ENCODE results near the gene ATP13A3. TPM values are rescaled to one million over a fixed set of nuclear protein-coding genes. Genes with fewer than 3 reads are reported as not detected.

The ATP13A3 gene
- total RNA-seq, 1 donor from 2014 or later: 63.1 TPM

- no peak overlapping the region for H3K4me3 Mint-ChIP-seq (ENCODE audit: unreplicated experiment)
- TF ChIP-seq, protein P1, sequence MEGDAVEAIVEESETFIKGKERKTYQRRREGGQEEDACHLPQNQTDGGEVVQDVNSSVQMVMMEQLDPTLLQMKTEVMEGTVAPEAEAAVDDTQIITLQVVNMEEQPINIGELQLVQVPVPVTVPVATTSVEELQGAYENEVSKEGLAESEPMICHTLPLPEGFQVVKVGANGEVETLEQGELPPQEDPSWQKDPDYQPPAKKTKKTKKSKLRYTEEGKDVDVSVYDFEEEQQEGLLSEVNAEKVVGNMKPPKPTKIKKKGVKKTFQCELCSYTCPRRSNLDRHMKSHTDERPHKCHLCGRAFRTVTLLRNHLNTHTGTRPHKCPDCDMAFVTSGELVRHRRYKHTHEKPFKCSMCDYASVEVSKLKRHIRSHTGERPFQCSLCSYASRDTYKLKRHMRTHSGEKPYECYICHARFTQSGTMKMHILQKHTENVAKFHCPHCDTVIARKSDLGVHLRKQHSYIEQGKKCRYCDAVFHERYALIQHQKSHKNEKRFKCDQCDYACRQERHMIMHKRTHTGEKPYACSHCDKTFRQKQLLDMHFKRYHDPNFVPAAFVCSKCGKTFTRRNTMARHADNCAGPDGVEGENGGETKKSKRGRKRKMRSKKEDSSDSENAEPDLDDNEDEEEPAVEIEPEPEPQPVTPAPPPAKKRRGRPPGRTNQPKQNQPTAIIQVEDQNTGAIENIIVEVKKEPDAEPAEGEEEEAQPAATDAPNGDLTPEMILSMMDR (IDR thresholded peaks at IDR 0.05): no peak
- DNase-seq (ENCODE audit: extremely low spot score, unreplicated experiment): no peak
- no peak overlapping the region for H3K27ac Mint-ChIP-seq (ENCODE audit: unreplicated experiment)
- H3K36me3 Mint-ChIP-seq (ENCODE audit: unreplicated experiment): no peaks in the 10 kb centered on the region
- H3K9me3 Mint-ChIP-seq (ENCODE audit: unreplicated experiment): no peaks in the 10 kb centered on the region
- H3K27me3 Mint-ChIP-seq (ENCODE audit: unreplicated experiment): peaks cover 49% of the 10 kb centered on the region
- H3K4me1 Mint-ChIP-seq (ENCODE audit: unreplicated experiment): no peaks in the 10 kb centered on the region
Measured at GRCh38 chr3:194357681-194358080, 129.1 kb downstream of the ATP13A3 start.

- Mint-ChIP-seq H3K9me3 (ENCODE audit: unreplicated experiment) (no peaks in the 10 kb centered on the region), H3K27me3 (ENCODE audit: unreplicated experiment) (peaks cover 45% of the 10 kb centered on the region), H3K27ac (ENCODE audit: unreplicated experiment) (no peak overlapping the region), H3K4me3 (ENCODE audit: unreplicated experiment) (no peak overlapping the region), H3K4me1 (ENCODE audit: unreplicated experiment) (no peaks in the 10 kb centered on the region), H3K36me3 (ENCODE audit: unreplicated experiment) (no peaks in the 10 kb centered on the region)
- no peak for DNase-seq (ENCODE audit: extremely low spot score, unreplicated experiment)
- TF ChIP-seq, protein P1 (IDR thresholded peaks at IDR 0.05): no peak
Measured at GRCh38 chr3:194355379-194355778, 131.4 kb downstream of the ATP13A3 start.

DNA sequence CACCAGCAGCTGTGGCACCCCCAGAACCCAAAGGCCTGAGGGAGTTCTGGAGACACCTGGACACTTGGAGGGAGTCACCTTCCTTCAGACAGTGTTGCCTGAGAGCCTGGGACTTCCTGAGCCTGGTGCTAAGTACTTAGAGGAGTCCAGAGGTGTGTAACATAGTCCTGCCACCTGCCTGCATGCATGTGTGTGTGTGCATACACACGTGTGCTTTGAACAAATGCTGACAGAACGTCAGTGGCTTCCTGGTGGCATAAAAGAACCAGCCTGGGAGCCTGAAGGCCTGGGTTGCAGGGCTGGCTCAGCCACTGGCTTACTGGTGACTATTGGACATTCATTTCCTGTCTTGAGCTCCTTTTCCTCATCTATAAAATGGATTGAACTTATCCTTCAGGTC is 132.5 kb downstream of the ATP13A3 start:
- no peak for DNase-seq (ENCODE audit: extremely low spot score, unreplicated experiment)
- Mint-ChIP-seq H3K4me3 (ENCODE audit: unreplicated experiment) (no peak overlapping the region), H3K27me3 (ENCODE audit: unreplicated experiment) (peaks cover 39% of the 10 kb centered on the region), H3K36me3 (ENCODE audit: unreplicated experiment) (no peaks in the 10 kb centered on the region), H3K27ac (ENCODE audit: unreplicated experiment) (no peak overlapping the region), H3K9me3 (ENCODE audit: unreplicated experiment) (no peaks in the 10 kb centered on the region), H3K4me1 (ENCODE audit: unreplicated experiment) (no peaks in the 10 kb centered on the region)
- TF ChIP-seq, protein P1 (IDR thresholded peaks at IDR 0.05): no peak

Other genes with a start within 250 kb of the ATP13A3 start
- gene CPN2, start 135.7 kb downstream of the ATP13A3 start, total RNA-seq: not detected in 2 replicates
- gene LRRC15, start 117.3 kb downstream of the ATP13A3 start, total RNA-seq: 0.18 and 0.27 TPM in 2 replicates
- gene GP5, start 87.7 kb downstream of the ATP13A3 start, total RNA-seq: 0.10 TPM in 1 of 2 replicates, not detected in the other
- gene TMEM44, start 146.4 kb upstream of the ATP13A3 start, total RNA-seq: 27.9 and 34.2 TPM in 2 replicates
- 29.7 and 33.3 TPM in 2 replicates for gene LSG1, start 185.2 kb upstream of the ATP13A3 start, total RNA-seq
- gene FAM43A, start 198.9 kb upstream of the ATP13A3 start, total RNA-seq: 38.2 and 38.6 TPM in 2 replicates

Data from osteocyte (in vitro differentiated cells).